ENCODE measurements around the gene PDZD2.

Gene PDZD2

DNA sequence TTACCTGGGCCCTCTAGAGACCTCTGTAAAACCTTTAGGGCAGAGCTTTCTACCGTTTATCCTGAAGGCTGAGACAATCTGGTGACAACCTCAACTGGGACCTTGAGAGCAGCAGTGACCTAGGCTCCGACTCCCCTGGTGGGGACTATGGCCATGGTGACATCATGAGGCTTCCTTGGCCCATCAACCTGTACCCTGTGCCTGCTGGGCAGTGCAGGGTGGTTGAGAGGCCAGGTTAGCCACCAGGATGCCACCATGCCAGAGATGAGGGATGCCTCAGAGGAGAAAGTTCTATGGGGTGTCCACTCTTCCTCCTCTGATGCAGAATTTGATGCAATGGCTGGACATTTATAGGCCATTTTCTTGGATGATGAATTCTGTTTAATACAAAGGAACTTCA lies 194.8 kb downstream of the PDZD2 start:
- TF ChIP-seq ZFX (IDR thresholded peaks at IDR 0.05; ENCODE audit: borderline replicate concordance) = no peak
- TF ChIP-seq, protein P1, sequence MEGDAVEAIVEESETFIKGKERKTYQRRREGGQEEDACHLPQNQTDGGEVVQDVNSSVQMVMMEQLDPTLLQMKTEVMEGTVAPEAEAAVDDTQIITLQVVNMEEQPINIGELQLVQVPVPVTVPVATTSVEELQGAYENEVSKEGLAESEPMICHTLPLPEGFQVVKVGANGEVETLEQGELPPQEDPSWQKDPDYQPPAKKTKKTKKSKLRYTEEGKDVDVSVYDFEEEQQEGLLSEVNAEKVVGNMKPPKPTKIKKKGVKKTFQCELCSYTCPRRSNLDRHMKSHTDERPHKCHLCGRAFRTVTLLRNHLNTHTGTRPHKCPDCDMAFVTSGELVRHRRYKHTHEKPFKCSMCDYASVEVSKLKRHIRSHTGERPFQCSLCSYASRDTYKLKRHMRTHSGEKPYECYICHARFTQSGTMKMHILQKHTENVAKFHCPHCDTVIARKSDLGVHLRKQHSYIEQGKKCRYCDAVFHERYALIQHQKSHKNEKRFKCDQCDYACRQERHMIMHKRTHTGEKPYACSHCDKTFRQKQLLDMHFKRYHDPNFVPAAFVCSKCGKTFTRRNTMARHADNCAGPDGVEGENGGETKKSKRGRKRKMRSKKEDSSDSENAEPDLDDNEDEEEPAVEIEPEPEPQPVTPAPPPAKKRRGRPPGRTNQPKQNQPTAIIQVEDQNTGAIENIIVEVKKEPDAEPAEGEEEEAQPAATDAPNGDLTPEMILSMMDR (IDR thresholded peaks at IDR 0.05) = no peak
- no peak overlapping the region for H3K27ac ChIP-seq

DNA sequence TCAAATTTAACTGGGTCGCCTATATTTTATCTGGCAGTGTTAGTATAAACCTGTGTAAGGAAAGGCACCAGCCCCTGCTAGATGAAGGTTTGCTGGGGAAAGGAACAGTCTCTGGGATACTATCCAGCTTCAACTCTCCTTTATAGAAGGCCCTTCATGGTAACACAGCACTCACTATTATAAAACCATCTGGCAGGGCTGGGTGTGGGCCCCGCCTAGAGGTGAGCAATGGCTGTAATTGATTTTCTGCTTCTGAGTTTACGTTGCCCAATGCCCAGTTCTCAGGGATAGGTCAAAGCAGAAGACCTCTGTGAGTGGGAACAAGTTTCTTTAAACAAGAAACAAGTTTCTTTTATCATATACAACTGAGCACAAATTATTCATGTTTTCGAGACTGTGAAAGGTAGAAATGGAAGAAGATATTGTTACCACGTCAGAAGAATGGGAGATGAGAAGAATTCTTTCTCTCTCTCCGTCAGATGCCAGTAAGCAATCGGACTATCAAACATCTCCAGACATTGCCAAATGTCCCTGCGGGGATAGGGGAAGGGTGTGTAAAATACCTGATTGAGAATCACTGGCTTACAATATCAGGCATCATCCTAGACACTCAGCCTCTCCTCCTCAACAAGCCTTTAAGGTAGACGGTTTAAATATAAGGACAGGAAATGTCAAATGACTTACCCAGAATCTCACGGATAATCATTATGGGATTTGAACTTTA lies 205.9 kb downstream of the PDZD2 start:
- TF ChIP-seq, protein P1 (IDR thresholded peaks at IDR 0.05) = no peak
- TF ChIP-seq ZFX (IDR thresholded peaks at IDR 0.05; ENCODE audit: borderline replicate concordance) = no peak
- H3K27ac ChIP-seq = no peak overlapping the region

DNA sequence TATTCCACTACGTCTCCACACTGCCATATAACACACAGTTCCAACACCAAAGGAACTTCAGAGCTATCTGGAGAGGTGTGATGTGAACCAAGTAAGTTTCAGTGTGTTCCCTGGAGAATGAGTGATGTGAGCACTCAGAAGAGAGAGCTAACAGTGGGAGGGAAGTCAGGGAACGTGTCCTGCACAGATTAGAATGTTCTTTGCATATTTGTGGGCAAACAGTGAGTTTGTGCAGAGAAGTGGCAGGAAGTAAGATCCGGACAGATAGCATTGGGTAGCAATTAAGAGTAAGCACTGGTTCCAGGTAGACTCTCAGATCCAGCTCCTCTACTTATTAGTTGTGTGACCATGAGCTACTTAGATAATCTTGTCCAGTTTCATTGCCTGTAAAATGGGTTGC lies 206.4 kb downstream of the PDZD2 start:
- no peak overlapping the region for H3K27ac ChIP-seq
- TF ChIP-seq ZFX (IDR thresholded peaks at IDR 0.05; ENCODE audit: borderline replicate concordance) = no peak
- TF ChIP-seq, protein P1 (IDR thresholded peaks at IDR 0.05) = no peak

DNA sequence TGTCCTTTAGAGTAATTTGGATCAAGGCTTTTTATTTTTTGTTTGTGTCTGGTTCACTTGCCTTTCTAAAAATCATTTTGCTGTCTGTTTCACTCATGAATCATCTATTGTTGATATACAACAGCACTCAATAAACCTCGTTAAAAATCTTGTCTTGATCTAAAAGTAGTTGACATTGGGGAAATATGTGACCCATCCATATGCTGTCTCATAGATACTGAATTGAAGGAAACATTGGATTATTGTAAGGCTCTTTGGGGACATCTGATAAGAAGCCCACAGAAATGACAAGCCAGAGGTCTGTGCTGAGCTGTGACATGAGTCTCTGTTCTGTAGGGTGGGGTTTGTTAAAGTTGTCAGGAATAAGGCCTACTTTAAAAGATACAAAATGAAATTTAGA lies 208.0 kb downstream of the PDZD2 start:
- no peak overlapping the region for H3K27ac ChIP-seq
- TF ChIP-seq, protein P1 (IDR thresholded peaks at IDR 0.05) = no peak
- TF ChIP-seq ZFX (IDR thresholded peaks at IDR 0.05; ENCODE audit: borderline replicate concordance) = no peak

DNA sequence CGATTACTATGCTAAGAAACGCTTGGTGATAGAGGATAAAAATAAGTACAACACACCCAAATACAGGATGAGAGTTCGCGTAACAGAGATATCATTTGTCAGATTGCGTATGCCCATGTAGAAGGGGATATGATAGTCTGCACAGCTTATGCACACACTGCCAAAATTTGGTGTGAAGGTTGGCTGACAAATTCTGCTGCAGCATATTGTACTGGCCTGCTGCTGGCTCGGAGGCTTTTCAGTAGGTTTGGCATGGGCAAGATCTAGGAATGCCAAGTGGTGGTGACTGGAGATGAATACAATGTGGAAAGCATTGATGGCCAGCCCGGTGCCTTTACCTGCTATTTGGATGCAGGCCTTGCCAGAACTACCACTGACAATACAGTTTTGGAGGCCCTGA lies 208.4 kb downstream of the PDZD2 start:
- no peak overlapping the region for H3K27ac ChIP-seq
- TF ChIP-seq ZFX (IDR thresholded peaks at IDR 0.05; ENCODE audit: borderline replicate concordance) = no peak
- TF ChIP-seq, protein P1 (IDR thresholded peaks at IDR 0.05) = no peak

DNA sequence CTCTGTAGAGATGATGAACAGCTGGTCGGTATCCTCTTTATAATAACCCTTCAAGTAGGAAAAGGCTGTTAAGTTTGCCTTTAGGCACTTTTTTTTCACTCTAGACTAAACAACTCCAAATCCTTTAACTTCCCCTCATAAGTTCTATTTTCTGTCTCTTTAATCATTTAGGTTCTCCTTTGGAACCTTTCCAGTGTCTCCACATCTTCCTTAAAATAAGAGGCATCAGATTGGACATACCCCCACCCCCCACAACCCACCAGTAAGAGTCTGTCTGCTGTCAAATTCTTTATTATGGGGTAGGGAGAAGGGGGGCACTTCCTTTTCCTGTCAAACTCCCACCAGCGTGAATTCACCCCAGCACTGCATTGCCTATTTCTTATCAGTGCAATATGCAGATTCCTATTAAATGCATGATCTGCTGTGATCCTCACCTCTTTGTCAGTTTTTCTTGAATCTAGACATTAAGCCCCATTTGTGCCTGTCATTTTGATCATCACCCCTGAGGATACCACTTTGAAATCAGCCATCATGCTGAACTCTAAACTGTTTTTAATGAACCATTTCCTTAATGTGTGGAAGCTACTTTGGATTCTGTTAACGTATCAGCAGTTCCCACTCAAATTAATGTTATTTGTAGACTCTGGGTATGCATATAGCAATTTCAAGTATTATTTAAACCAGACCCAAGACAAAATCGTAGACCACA lies 212.2 kb downstream of the PDZD2 start:
- TF ChIP-seq, protein P1 (IDR thresholded peaks at IDR 0.05) = no peak
- no peak for TF ChIP-seq ZFX (IDR thresholded peaks at IDR 0.05; ENCODE audit: borderline replicate concordance)
- H3K27ac ChIP-seq = no peak overlapping the region

All from 22Rv1 (cell line).